Breast epithelium (tissue), 4 donors: Measurements from ENCODE around the gene REC114. TPM values are rescaled to one million over a fixed set of nuclear protein-coding genes. Genes with fewer than 3 reads are reported as not detected.

Experiments used
- DNase-seq, 2 donors: peaks; one replicate each; pipeline ENCODE4 v3.0.0-alpha.2; 2019; ENCODE audit warnings: low spot score in 2 of 2
- H3K27ac ChIP-seq, 2 donors: fragments of 200-600 bp; sonication (generic) in 1 of 2; one replicate each; pipeline ENCODE4 v1.5.1; 2016 to 2019; ENCODE audit warnings: mild to moderate bottlenecking in 1 of 2
- H3K27me3 ChIP-seq, 2 donors: fragments of 200-600 bp; sonication (generic) in 1 of 2; one replicate each; pipeline versions ENCODE4 v1.5.1 to v1.6.0; 2017 to 2019; ENCODE audit warnings: control low read depth in 1 of 2, mild to moderate bottlenecking in 1 of 2
- H3K36me3 ChIP-seq: fragments of 200-600 bp; one replicate; pipeline ENCODE4 v1.5.1; 2019
- H3K4me1 ChIP-seq, 2 donors: fragments of 200-600 bp; sonication (generic); one replicate each; pipeline ENCODE4 v1.5.1; 2016 to 2019; ENCODE audit warnings: control low read depth in 1 of 2
- H3K4me3 ChIP-seq, 3 donors: fragments of 200-600 bp; sonication (generic); 1 replicate in 2 of 3; 2 replicates in 1 of 3; pipeline ENCODE4 v1.5.1; 2016 to 2019; ENCODE audit warnings: mild to moderate bottlenecking in 3 of 3, moderate library complexity in 2 of 3
- H3K9me3 ChIP-seq, 2 donors: fragments of 200-600 bp; sonication (generic) in 1 of 2; one replicate each; pipeline ENCODE4 v1.5.1; 2016 to 2019; ENCODE audit warnings: control low read depth in 1 of 2
- POLR2A ChIP-seq: fragments of 450-650 bp; IDR thresholded peaks from one replicate; pipeline ENCODE4 v1.6.1; 2016; ENCODE audit warnings: antibody characterized with exemption, mild to moderate bottlenecking, moderate library complexity
- POLR2AphosphoS5 ChIP-seq, 3 donors: sonication (generic); formaldehyde crosslinking; IDR thresholded peaks; one replicate each; pipeline ENCODE4 v1.6.1; 2017; ENCODE audit warnings: antibody characterized with exemption in 3 of 3
- intact Hi-C: fragments of 100-400 bp; cut with DNase I; formaldehyde crosslinking; loops from one replicate; pipeline ENCODE4 v1.15.1; 2023; ENCODE audit warnings: low total_unique reads
- total RNA-seq, 3 donors: library from RNA; depleted of rRNA; stranded (reverse); fragments of >200 nt; gene quantifications; one replicate each; pipeline ENCODE4 v1.1.0, GENCODE V29; 2016
- TF ChIP-seq, protein P1 (sequence below), 3 donors: fragments of 450-650 bp; IDR thresholded peaks; one replicate each; pipeline ENCODE4 v1.5.1; 2016 to 2017; ENCODE audit warnings: antibody characterized with exemption in 3 of 3, mild to moderate bottlenecking in 3 of 3, moderate library complexity in 3 of 3

The REC114 gene
- total RNA-seq, 3 donors from 2014 or later = not detected

- Histone ChIP-seq H3K4me1 (peaks cover 0 to 5% of the 10 kb centered on the region in 2 donors), H3K27me3 (no peaks in the 10 kb centered on the region), H3K9me3 (no peaks in the 10 kb centered on the region), H3K4me3 (no peak overlapping the region), H3K36me3 (no peaks in the 10 kb centered on the region), H3K27ac (no peak overlapping the region)
- TF ChIP-seq POLR2A = no peak
- TF ChIP-seq POLR2AphosphoS5 (IDR thresholded peaks at IDR 0.05) = no peak
- no peak for DNase-seq
- intact Hi-C loops = no loop called here
Measured at GRCh38 chr15:73593304-73594074, 150.5 kb downstream of the REC114 start.

DNA sequence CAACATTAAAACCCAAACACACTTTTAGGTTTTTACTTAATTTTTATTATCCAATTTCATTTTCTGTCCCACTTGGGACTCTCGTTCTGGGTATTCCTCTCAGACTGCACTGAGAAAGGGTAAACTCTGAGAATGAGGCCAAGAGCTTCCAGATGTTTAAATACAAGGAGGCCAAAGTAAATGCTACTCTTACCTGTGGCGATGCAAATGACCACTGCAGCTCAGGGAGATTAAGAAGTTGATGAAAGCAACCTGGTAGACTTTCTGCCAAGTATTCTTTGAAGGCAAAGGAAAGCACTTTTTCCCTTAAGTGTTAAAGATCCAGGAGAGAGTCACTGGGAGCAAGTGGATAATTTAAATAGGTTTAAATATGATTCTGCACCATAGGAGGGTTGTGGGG is 151.1 kb downstream of the REC114 start:
- Histone ChIP-seq H3K9me3 (no peaks in the 10 kb centered on the region), H3K27ac (no peak overlapping the region), H3K36me3 (no peaks in the 10 kb centered on the region), H3K27me3 (no peaks in the 10 kb centered on the region), H3K4me1 (peaks cover 0 to 5% of the 10 kb centered on the region in 2 donors), H3K4me3 (no peak overlapping the region)
- TF ChIP-seq, protein P1, sequence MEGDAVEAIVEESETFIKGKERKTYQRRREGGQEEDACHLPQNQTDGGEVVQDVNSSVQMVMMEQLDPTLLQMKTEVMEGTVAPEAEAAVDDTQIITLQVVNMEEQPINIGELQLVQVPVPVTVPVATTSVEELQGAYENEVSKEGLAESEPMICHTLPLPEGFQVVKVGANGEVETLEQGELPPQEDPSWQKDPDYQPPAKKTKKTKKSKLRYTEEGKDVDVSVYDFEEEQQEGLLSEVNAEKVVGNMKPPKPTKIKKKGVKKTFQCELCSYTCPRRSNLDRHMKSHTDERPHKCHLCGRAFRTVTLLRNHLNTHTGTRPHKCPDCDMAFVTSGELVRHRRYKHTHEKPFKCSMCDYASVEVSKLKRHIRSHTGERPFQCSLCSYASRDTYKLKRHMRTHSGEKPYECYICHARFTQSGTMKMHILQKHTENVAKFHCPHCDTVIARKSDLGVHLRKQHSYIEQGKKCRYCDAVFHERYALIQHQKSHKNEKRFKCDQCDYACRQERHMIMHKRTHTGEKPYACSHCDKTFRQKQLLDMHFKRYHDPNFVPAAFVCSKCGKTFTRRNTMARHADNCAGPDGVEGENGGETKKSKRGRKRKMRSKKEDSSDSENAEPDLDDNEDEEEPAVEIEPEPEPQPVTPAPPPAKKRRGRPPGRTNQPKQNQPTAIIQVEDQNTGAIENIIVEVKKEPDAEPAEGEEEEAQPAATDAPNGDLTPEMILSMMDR (IDR thresholded peaks at IDR 0.05) = no peak
- TF ChIP-seq POLR2AphosphoS5 (IDR thresholded peaks at IDR 0.05) = no peak
- TF ChIP-seq POLR2A = no peak
- intact Hi-C loops = no loop called here
- no peak for DNase-seq

- no peaks in the 10 kb centered on the region for H3K9me3 ChIP-seq
- no peak for DNase-seq
- intact Hi-C loops = no loop called here
- H3K27ac ChIP-seq = no peak overlapping the region
- TF ChIP-seq POLR2AphosphoS5 (IDR thresholded peaks at IDR 0.05) = no peak
- no peak for TF ChIP-seq POLR2A
- TF ChIP-seq, protein P1 (IDR thresholded peaks at IDR 0.05) = no peak
- H3K36me3 ChIP-seq = no peaks in the 10 kb centered on the region
- no peaks in the 10 kb centered on the region for H3K27me3 ChIP-seq
- peaks cover 0 to 12% of the 10 kb centered on the region in 2 donors for H3K4me1 ChIP-seq
- no peak overlapping the region for H3K4me3 ChIP-seq
Measured at GRCh38 chr15:73596174-73596573, 153.2 kb downstream of the REC114 start.

- DNase-seq = no peak
- Histone ChIP-seq H3K9me3 (no peaks in the 10 kb centered on the region), H3K4me3 (no peak overlapping the region), H3K27ac (no peak overlapping the region), H3K36me3 (no peaks in the 10 kb centered on the region), H3K27me3 (no peaks in the 10 kb centered on the region), H3K4me1 (peaks cover 2 to 21% of the 10 kb centered on the region in 2 donors)
- TF ChIP-seq, protein P1 (IDR thresholded peaks at IDR 0.05) = no peak
- TF ChIP-seq POLR2AphosphoS5 (IDR thresholded peaks at IDR 0.05) (no peak), POLR2A (no peak)
- intact Hi-C loops = no loop called here
Measured at GRCh38 chr15:73597036-73597638, 154.2 kb downstream of the REC114 start.

- no peaks in the 10 kb centered on the region for H3K9me3 ChIP-seq
- H3K4me3 ChIP-seq = no peak overlapping the region
- no peak for DNase-seq
- no peaks in the 10 kb centered on the region for H3K36me3 ChIP-seq
- intact Hi-C loops = no loop called here
- H3K27me3 ChIP-seq = no peaks in the 10 kb centered on the region
- TF ChIP-seq, protein P1 (IDR thresholded peaks at IDR 0.05) = no peak
- TF ChIP-seq POLR2AphosphoS5 (IDR thresholded peaks at IDR 0.05) = no peak
- TF ChIP-seq POLR2A = no peak
- peaks cover 2 to 27% of the 10 kb centered on the region in 2 donors for H3K4me1 ChIP-seq
- no peak overlapping the region for H3K27ac ChIP-seq
Measured at GRCh38 chr15:73598530-73599160, 155.7 kb downstream of the REC114 start.
